Endothelial cell (in vitro differentiated cells): Measurements from ENCODE around the gene PC. TPM values are rescaled to one million over a fixed set of nuclear protein-coding genes. Genes with fewer than 3 reads are reported as not detected.
A peak's percentile ranks its signal among the peaks of the same experiment; 100 is the strongest.

ENCODE experiments used
- DNase-seq: peaks from one replicate; pipeline ENCODE4 v3.0.0; 2021; ENCODE audit warnings: low spot score
- H3K27ac Mint-ChIP-seq: one replicate; pipeline ENCODE4 v1.8.0; 2021; ENCODE audit warnings: mixed read lengths, inconsistent platforms; ENCODE audit not compliant: unreplicated experiment
- H3K27me3 Mint-ChIP-seq: one replicate; pipeline ENCODE4 v1.8.0; 2021; ENCODE audit warnings: mild to moderate bottlenecking, moderate library complexity, mixed read lengths, inconsistent platforms; ENCODE audit not compliant: unreplicated experiment
- H3K36me3 Mint-ChIP-seq: one replicate; pipeline ENCODE4 v1.8.0; 2021; ENCODE audit warnings: mild to moderate bottlenecking, low read depth, mixed read lengths, inconsistent platforms; ENCODE audit not compliant: unreplicated experiment
- H3K4me1 Mint-ChIP-seq: one replicate; pipeline ENCODE4 v1.8.0; 2021; ENCODE audit warnings: mild to moderate bottlenecking, mixed read lengths, inconsistent platforms; ENCODE audit not compliant: unreplicated experiment
- H3K4me3 Mint-ChIP-seq: one replicate; pipeline ENCODE4 v1.8.0; 2021; ENCODE audit warnings: mild to moderate bottlenecking, mixed read lengths, inconsistent platforms; ENCODE audit not compliant: unreplicated experiment
- H3K9me3 Mint-ChIP-seq: one replicate; pipeline ENCODE4 v1.8.0; 2021; ENCODE audit warnings: mixed read lengths, inconsistent platforms; ENCODE audit not compliant: unreplicated experiment
- total RNA-seq: library from RNA; stranded (reverse); fragmentation: NEBNext Ultra II Directional; extraction: Animal tissue kit (Norgen Biotek cat#: 25700); gene quantifications from one replicate; pipeline ENCODE4 v1.2.1, GENCODE V29; 2021; ENCODE audit not compliant: unreplicated experiment
- TF ChIP-seq, protein P1 (sequence below): fragments of 200-600 bp; sonication (generic); IDR thresholded peaks from one replicate; pipeline ENCODE4 v1.5.0; 2021; ENCODE audit warnings: antibody characterized with exemption; ENCODE audit not compliant: unreplicated experiment

Gene PC
- total RNA-seq, 1 donor from 2014 or later = 5.8 TPM

DNA sequence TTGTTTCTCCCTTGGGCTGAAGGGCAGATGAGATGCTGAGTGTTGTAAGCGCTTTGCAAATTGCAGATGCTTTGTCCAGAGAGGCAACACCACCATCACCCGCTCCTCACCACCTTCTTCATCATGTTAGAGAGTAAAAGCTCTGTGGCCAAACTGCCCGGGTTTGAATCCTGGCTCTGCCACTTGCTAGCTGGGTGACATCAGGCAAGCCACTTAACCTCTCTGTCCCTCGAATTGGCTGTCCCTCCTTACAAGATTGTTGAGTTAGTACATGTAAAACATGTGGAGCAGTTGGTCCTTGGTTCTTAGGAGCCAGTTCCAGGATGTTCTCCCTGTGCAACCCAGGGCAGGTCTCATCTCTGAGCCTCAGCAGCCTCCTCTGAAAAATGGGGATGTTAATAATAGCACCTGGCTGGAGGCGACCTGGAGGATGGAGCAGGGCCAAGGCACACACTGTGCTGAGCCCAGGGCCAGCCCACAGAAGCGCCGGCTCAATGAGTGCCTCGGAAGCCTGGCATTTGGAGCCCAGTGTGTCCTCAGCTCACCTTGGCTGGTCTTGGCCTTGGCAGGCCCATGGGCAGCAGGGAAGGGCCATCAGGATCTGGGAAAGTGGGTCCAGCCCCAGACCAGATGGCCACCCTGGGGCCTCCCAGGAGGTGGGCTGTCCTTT is 27.5 kb upstream of the PC start:
- Mint-ChIP-seq H3K4me3 (no peak overlapping the region), H3K36me3 (peaks cover 11% of the 10 kb centered on the region), H3K4me1 (peaks cover 20% of the 10 kb centered on the region), H3K27me3 (peaks cover 8% of the 10 kb centered on the region), H3K9me3 (no peaks in the 10 kb centered on the region), H3K27ac (no peak overlapping the region)
- TF ChIP-seq, protein P1, sequence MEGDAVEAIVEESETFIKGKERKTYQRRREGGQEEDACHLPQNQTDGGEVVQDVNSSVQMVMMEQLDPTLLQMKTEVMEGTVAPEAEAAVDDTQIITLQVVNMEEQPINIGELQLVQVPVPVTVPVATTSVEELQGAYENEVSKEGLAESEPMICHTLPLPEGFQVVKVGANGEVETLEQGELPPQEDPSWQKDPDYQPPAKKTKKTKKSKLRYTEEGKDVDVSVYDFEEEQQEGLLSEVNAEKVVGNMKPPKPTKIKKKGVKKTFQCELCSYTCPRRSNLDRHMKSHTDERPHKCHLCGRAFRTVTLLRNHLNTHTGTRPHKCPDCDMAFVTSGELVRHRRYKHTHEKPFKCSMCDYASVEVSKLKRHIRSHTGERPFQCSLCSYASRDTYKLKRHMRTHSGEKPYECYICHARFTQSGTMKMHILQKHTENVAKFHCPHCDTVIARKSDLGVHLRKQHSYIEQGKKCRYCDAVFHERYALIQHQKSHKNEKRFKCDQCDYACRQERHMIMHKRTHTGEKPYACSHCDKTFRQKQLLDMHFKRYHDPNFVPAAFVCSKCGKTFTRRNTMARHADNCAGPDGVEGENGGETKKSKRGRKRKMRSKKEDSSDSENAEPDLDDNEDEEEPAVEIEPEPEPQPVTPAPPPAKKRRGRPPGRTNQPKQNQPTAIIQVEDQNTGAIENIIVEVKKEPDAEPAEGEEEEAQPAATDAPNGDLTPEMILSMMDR = no peak
- no peak for DNase-seq

- peaks cover 8% of the 10 kb centered on the region for H3K27me3 Mint-ChIP-seq
- H3K4me3 Mint-ChIP-seq = no peak overlapping the region
- H3K27ac Mint-ChIP-seq = peak overlapping the region; percentile 72
- TF ChIP-seq, protein P1 = no peak
- peaks cover 19% of the 10 kb centered on the region for H3K4me1 Mint-ChIP-seq
- no peaks in the 10 kb centered on the region for H3K9me3 Mint-ChIP-seq
- DNase-seq = no peak
- peaks cover 11% of the 10 kb centered on the region for H3K36me3 Mint-ChIP-seq
Observed at GRCh38 chr11:66983275-66983924, 25.2 kb upstream of the PC start.

DNA sequence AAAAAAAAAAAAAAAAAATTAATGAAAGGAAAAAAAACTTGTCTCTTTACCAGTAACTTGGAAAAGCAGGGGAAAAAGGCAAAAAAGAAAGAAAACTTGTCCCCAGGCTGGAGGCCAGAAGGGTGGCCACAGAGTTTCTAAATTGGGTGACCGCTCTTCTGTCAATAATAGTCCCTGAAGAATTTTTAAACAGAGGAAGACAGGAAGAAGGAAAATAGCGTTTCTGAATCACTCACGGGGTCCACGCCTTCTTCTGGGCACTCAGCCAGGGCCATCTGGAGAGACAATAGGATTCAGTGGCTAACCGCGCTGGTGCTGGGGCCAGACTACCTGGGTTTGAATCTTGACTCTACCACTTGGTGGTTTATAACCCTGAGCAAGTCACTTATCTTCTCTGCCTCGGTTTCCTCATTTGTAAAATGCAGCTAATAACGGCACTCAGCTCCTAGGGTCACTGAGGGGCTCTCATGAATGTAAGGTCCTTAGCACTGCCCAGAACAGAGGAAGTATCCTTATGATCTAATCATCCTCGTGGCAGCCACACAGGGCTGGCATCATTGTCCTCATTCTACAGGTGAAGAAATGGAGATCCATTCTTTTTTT is 23.9 kb upstream of the PC start:
- Mint-ChIP-seq H3K36me3 (peaks cover 12% of the 10 kb centered on the region), H3K4me1 (peaks cover 8% of the 10 kb centered on the region), H3K27me3 (peaks cover 5% of the 10 kb centered on the region), H3K9me3 (no peaks in the 10 kb centered on the region), H3K27ac (no peak overlapping the region), H3K4me3 (no peak overlapping the region)
- DNase-seq = no peak
- TF ChIP-seq, protein P1 = no peak

DNA sequence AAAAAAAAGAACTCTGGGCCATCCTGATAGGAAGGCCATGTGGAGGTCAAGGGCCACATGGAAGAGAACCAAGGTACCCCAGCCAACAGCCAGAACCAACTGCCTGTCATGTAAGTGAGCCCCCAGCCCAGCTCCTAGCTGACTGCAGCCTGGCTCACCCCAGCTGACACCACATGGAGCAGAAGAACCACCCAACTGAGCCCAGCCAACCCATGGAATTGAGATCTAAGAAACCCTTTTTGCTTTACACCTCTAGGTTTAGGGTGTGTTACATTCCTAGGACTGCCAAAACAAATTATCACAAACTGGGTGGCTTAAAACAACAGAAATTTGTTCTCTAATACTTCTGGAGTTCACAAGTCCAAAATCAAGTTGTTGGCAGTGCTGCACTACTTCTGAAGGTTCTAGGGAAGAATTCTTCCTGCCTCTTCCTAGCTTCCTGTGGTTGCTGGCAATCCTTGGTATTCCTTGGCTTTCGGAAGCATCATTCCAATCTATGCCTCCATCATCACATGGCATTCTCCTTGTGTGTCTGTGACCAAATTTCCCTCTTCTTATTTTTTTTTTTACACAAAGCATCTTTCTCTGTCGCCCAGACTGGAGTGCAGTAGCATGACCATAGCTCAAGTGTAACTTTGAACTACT is 21.3 kb upstream of the PC start:
- H3K36me3 Mint-ChIP-seq = peaks cover 7% of the 10 kb centered on the region
- peaks cover 4% of the 10 kb centered on the region for H3K27me3 Mint-ChIP-seq
- no peak overlapping the region for H3K27ac Mint-ChIP-seq
- TF ChIP-seq, protein P1 = no peak
- H3K4me3 Mint-ChIP-seq = no peak overlapping the region
- no peak for DNase-seq
- no peaks in the 10 kb centered on the region for H3K4me1 Mint-ChIP-seq
- no peaks in the 10 kb centered on the region for H3K9me3 Mint-ChIP-seq
